ENCODE data around the gene SREK1.

DNA sequence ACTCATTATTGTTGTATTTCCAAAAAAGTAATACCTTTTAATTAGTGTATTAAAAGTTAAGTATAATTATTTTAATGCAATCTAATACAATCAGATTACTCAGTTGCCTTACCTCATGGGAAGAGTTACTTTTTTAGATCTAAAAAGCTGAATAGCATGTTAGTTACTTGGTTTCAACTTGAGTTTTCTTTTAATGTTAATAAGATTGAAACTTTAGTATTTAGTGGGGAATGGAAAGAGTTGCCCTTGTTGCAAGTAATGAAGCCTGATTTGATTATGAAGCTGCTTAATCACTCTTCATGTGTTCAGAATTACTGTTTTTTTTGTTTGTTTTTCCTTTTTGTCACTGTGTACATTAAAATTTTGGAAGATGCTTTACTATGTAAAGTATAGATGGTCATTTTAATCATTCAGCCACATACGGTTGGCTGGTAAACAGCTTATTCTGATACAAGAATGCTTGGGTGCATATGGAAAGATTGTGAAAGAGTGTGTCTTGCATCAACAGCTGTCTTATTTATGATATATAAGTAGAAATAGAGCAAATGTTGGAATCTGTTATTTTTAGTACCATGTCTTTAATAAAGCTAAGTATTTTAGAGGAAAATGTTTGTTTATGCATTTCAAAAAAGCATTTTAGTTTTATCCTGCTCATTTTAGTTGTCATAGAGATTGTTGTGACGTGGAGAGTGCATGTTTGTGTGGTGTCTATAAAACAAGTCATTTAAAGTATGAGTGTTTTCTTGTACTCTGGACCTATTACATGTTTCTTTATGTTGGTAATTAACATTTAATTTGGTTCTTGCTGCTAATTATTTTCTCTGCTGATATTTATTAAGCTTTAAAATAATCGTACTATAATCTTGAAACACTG is 36.4 kb downstream of the SREK1 start:
- TF ChIP-seq, protein P1, sequence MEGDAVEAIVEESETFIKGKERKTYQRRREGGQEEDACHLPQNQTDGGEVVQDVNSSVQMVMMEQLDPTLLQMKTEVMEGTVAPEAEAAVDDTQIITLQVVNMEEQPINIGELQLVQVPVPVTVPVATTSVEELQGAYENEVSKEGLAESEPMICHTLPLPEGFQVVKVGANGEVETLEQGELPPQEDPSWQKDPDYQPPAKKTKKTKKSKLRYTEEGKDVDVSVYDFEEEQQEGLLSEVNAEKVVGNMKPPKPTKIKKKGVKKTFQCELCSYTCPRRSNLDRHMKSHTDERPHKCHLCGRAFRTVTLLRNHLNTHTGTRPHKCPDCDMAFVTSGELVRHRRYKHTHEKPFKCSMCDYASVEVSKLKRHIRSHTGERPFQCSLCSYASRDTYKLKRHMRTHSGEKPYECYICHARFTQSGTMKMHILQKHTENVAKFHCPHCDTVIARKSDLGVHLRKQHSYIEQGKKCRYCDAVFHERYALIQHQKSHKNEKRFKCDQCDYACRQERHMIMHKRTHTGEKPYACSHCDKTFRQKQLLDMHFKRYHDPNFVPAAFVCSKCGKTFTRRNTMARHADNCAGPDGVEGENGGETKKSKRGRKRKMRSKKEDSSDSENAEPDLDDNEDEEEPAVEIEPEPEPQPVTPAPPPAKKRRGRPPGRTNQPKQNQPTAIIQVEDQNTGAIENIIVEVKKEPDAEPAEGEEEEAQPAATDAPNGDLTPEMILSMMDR (IDR thresholded peaks at IDR 0.05; ENCODE audit: low read length), result no peak
- no peak for TF ChIP-seq EZH2 (IDR thresholded peaks at IDR 0.05; ENCODE audit: borderline replicate concordance, low read length)

All from OCI-LY1 (cell line).